SK-N-SH (cell line): Measurements from ENCODE around the gene LTC4S. TPM values are rescaled to one million over a fixed set of nuclear protein-coding genes. Genes with fewer than 3 reads are reported as not detected.

Experiments
- CTCF ChIA-PET: fragments of 300-600, 350-600 bp; formaldehyde crosslinking; extraction: SDS; loops from one replicate; lab custom pipeline; 2021; lab: Yijun Ruan, JAX
- POLR2A ChIA-PET: fragments of 350-600 bp; sonication (Branson Sonifier 250); formaldehyde crosslinking; extraction: SDS; loops from one replicate; lab custom pipeline; 2020; ENCODE audit warnings: antibody characterized with exemption, inconsistent platforms; lab: Yijun Ruan, JAX
- DNase-seq: peaks from one replicate; pipeline ENCODE4 v3.0.0; 2012
- H2AFZ ChIP-seq: fragments of 200-600 bp; sonication (generic); 2 replicates; pipeline ENCODE4 v1.8.1; 2016; ENCODE audit warnings: antibody characterized with exemption, mild to moderate bottlenecking, low read depth
- H3F3A ChIP-seq: fragments of 200-600 bp; sonication (generic); replicated peaks from 2 replicates; pipeline ENCODE3; 2016; ENCODE audit warnings: antibody characterized with exemption, mild to moderate bottlenecking; ENCODE audit not compliant: insufficient read depth
- H3K27ac ChIP-seq, 2 experiments: fragments of 200-500 bp in 1 of 2; fragments of 200-600 bp in 1 of 2; sonication (Bioruptor generic) in 1 of 2; sonication (generic), shearing (Covaris generic) in 1 of 2; 2 replicates each; pipeline versions ENCODE4 v1.5.1 to v1.6.1; 2014 to 2016; ENCODE audit warnings: low read depth in 2 of 2, inconsistent platforms in 1 of 2, low read length in 1 of 2, mild to moderate bottlenecking in 1 of 2, mixed read lengths in 1 of 2
- H3K27me3 ChIP-seq: fragments of 200-600 bp; sonication (generic), shearing (Covaris generic); 2 replicates; pipeline ENCODE4 v1.6.1; 2016; ENCODE audit warnings: mixed run types; ENCODE audit not compliant: insufficient read depth
- H3K36me3 ChIP-seq, 2 experiments: fragments of 200-500 bp in 1 of 2; fragments of 200-600 bp in 1 of 2; sonication (Bioruptor generic) in 1 of 2; sonication (generic) in 1 of 2; replicated peaks in 1 of 2; 2 replicates each; pipeline versions ENCODE3 to v1.5.1; 2014 to 2016; ENCODE audit warnings: low read length in 1 of 2, mild to moderate bottlenecking in 1 of 2; ENCODE audit not compliant: insufficient read depth in 2 of 2, control insufficient read depth in 1 of 2
- H3K4me1 ChIP-seq, 2 experiments: fragments of 200-500 bp in 1 of 2; fragments of 200-600 bp in 1 of 2; sonication (Bioruptor generic) in 1 of 2; sonication (generic), shearing (Covaris generic) in 1 of 2; 2 replicates each; pipeline versions ENCODE4 v1.5.1 to v1.6.1; 2014 to 2016; ENCODE audit warnings: low read depth in 1 of 2, low read length in 1 of 2, mixed run types in 1 of 2; ENCODE audit not compliant: insufficient read depth in 2 of 2, control insufficient read depth in 1 of 2
- H3K4me2 ChIP-seq: fragments of 200-600 bp; sonication (generic), shearing (Covaris generic); 2 replicates; pipeline ENCODE4 v1.6.1; 2017; ENCODE audit warnings: mixed run types
- H3K4me3 ChIP-seq, 2 experiments: fragments of 200-500 bp in 1 of 2; fragments of 200-600 bp in 1 of 2; sonication (Bioruptor generic) in 1 of 2; sonication (generic), shearing (Covaris generic) in 1 of 2; 2 replicates each; pipeline versions ENCODE4 v1.5.1 to v1.8.1; 2014 to 2016; ENCODE audit warnings: low read depth in 2 of 2, inconsistent platforms in 1 of 2, low read length in 1 of 2, mild to moderate bottlenecking in 1 of 2, mixed read lengths in 1 of 2, moderate library complexity in 1 of 2
- H3K79me2 ChIP-seq: fragments of 200-600 bp; sonication (generic); 2 replicates; pipeline ENCODE4 v1.8.1; 2017; ENCODE audit warnings: mild to moderate bottlenecking; ENCODE audit not compliant: insufficient read depth
- H3K9ac ChIP-seq: fragments of 200-600 bp; sonication (generic); 2 replicates; pipeline ENCODE4 v1.6.1; 2017; ENCODE audit warnings: mixed run types
- H3K9me2 ChIP-seq: fragments of 200-600 bp; sonication (generic); 2 replicates; pipeline ENCODE4 v1.6.1; 2017; ENCODE audit warnings: mixed run types
- H3K9me3 ChIP-seq: fragments of 200-600 bp; sonication (generic); 2 replicates; pipeline ENCODE4 v1.6.1; 2017; ENCODE audit warnings: mixed run types, mild to moderate bottlenecking, moderate library complexity
- H4K20me1 ChIP-seq: fragments of 200-600 bp; sonication (generic); 2 replicates; pipeline ENCODE4 v1.6.1; 2017; ENCODE audit warnings: mild to moderate bottlenecking, mixed run types; ENCODE audit not compliant: insufficient read depth
- CHD2 ChIP-seq: fragments of 150-350 bp; IDR thresholded peaks from 2 replicates; pipeline ENCODE4 v1.6.1; 2018; ENCODE audit warnings: low read length; ENCODE audit not compliant: partially characterized antibody
- ELF1 ChIP-seq: IDR thresholded peaks from 2 replicates; pipeline ENCODE4 v1.4.0; 2012
- FOSL2 ChIP-seq: IDR thresholded peaks from 2 replicates; pipeline ENCODE4 v1.4.0; 2012; ENCODE audit warnings: low read depth, mild to moderate bottlenecking, moderate library complexity, borderline replicate concordance
- FOXM1 ChIP-seq: IDR thresholded peaks from 2 replicates; pipeline ENCODE4 v1.4.0; 2012; ENCODE audit warnings: low read depth, mild to moderate bottlenecking
- GABPA ChIP-seq: IDR thresholded peaks from 2 replicates; pipeline ENCODE4 v1.4.0; 2012; ENCODE audit warnings: low read depth, mild to moderate bottlenecking
- NFIC ChIP-seq: IDR thresholded peaks from 2 replicates; pipeline ENCODE4 v1.4.0; 2012; ENCODE audit warnings: borderline replicate concordance
- NRF1 ChIP-seq: IDR thresholded peaks from 2 replicates; pipeline ENCODE4 v1.6.1; 2012; ENCODE audit warnings: low read depth, mild to moderate bottlenecking, low read length
- POLR2AphosphoS5 ChIP-seq: IDR thresholded peaks from 2 replicates; pipeline ENCODE4 v1.6.1; 2012; ENCODE audit warnings: low read depth, low read length
- RAD21 ChIP-seq: IDR thresholded peaks from 2 replicates; pipeline ENCODE4 v1.6.1; 2012; ENCODE audit warnings: mild to moderate bottlenecking, low read length
- SIN3A ChIP-seq: IDR thresholded peaks from 2 replicates; pipeline ENCODE4 v1.6.1; 2012; ENCODE audit warnings: low read depth, mild to moderate bottlenecking, low read length, moderate library complexity, borderline replicate concordance
- TCF12 ChIP-seq: IDR thresholded peaks from 2 replicates; pipeline ENCODE4 v1.4.0; 2012
- TEAD4 ChIP-seq: IDR thresholded peaks from 2 replicates; pipeline ENCODE4 v1.4.0; 2012; ENCODE audit warnings: mild to moderate bottlenecking, borderline replicate concordance; ENCODE audit not compliant: insufficient read depth
- WGBS: methylation state at CpG from one replicate; pipeline ENCODE4 v1.1.6; 2017; ENCODE audit warnings: low lambda C conversion rate; 5-methylcytosine and 5-hydroxymethylcytosine counted together
- polyA plus RNA-seq, 3 experiments: library from polyadenylated mRNA; depleted of rRNA; stranded (reverse); fragments of >200 nt; gene quantifications; 2 replicates each; pipeline ENCODE4 v1.2.3, GENCODE V29; 2012
- TF ChIP-seq, protein P1 (sequence below): IDR thresholded peaks from 2 replicates; pipeline ENCODE4 v1.6.1; 2012; ENCODE audit warnings: mild to moderate bottlenecking, low read depth, low read length, moderate library complexity
- TF ChIP-seq, protein P2 (sequence below): fragments of 150-350 bp; IDR thresholded peaks from 2 replicates; pipeline ENCODE4 v1.6.1; 2016; ENCODE audit warnings: mild to moderate bottlenecking, low read depth, low read length
- TF ChIP-seq, protein P3 (sequence below): IDR thresholded peaks from 2 replicates; pipeline ENCODE4 v1.4.0; 2012; ENCODE audit warnings: low read depth, borderline replicate concordance
- TF ChIP-seq, protein P4 (sequence below): fragments of 200-600 bp; sonication (generic); IDR thresholded peaks from 2 replicates; pipeline ENCODE4 v1.6.1; 2017; ENCODE audit warnings: antibody characterized with exemption, mild to moderate bottlenecking, moderate library complexity

Gene LTC4S
- polyA plus RNA-seq, 1 of the 3 experiments (the other 2 are of a cell fraction), result 0.43 TPM

DNA sequence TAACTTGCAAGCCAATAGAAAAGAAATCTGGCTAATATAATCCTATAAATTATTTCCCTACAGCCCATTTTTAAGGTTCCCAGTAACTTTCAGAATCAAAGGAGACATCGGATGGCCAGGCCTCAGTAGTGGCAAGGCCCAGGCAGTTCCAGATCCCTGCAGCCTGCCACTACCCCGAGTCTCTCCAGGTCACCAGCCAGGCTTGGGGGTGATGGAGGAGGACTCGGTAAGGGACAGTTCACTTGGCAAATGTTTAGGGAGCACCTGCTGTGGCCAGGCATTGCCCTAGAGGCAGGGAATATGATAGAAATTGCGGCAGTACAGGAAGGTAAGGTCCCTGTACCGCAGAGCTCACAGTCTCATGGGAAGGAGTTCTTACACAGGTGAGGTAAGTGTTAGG is 15.2 kb upstream of the LTC4S start (continued):
- TF ChIP-seq, protein P1, sequence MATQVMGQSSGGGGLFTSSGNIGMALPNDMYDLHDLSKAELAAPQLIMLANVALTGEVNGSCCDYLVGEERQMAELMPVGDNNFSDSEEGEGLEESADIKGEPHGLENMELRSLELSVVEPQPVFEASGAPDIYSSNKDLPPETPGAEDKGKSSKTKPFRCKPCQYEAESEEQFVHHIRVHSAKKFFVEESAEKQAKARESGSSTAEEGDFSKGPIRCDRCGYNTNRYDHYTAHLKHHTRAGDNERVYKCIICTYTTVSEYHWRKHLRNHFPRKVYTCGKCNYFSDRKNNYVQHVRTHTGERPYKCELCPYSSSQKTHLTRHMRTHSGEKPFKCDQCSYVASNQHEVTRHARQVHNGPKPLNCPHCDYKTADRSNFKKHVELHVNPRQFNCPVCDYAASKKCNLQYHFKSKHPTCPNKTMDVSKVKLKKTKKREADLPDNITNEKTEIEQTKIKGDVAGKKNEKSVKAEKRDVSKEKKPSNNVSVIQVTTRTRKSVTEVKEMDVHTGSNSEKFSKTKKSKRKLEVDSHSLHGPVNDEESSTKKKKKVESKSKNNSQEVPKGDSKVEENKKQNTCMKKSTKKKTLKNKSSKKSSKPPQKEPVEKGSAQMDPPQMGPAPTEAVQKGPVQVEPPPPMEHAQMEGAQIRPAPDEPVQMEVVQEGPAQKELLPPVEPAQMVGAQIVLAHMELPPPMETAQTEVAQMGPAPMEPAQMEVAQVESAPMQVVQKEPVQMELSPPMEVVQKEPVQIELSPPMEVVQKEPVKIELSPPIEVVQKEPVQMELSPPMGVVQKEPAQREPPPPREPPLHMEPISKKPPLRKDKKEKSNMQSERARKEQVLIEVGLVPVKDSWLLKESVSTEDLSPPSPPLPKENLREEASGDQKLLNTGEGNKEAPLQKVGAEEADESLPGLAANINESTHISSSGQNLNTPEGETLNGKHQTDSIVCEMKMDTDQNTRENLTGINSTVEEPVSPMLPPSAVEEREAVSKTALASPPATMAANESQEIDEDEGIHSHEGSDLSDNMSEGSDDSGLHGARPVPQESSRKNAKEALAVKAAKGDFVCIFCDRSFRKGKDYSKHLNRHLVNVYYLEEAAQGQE, result no peak
- TF ChIP-seq FOSL2 (no peak), GABPA (no peak), NRF1 (no peak), TEAD4 (no peak)
- TF ChIP-seq, protein P2, sequence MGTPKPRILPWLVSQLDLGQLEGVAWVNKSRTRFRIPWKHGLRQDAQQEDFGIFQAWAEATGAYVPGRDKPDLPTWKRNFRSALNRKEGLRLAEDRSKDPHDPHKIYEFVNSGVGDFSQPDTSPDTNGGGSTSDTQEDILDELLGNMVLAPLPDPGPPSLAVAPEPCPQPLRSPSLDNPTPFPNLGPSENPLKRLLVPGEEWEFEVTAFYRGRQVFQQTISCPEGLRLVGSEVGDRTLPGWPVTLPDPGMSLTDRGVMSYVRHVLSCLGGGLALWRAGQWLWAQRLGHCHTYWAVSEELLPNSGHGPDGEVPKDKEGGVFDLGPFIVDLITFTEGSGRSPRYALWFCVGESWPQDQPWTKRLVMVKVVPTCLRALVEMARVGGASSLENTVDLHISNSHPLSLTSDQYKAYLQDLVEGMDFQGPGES, result no peak
- TF ChIP-seq, all 33 proteins: peak for 0

DNA sequence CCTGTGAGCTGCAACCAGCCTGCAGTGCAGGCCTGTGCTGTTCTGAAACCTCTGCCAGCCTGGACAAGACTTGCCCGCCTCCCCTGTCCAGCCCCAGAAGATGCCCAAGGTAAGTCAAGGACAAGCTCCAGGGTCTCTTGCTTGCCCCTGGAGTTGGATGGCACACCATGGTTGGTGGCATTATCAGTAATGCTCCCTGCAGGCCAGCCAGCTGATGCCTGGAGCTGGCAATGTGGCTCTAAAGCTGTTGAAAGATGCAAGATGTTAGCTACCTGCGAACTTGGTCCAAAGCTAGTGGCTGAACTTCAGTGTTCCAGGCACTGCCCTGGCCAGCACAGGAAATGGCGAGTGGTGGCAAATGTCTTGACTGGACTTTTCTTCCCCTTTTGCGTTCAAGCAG is 14.0 kb upstream of the LTC4S start:
- no peaks in the 10 kb centered on the region for H3K27me3 ChIP-seq
- ChIA-PET POLR2A (interaction anchor here (1.0 kb wide), 1 partner anchor 14 kb away, joined by 4 read pairs; no protein-coding TSS in a partner anchor), CTCF (interaction anchor here (0.7 to 5.4 kb wide), 5 partner anchors 10 to 22 kb away, joined by 3 to 35 read pairs (median 3); no protein-coding TSS in a partner anchor)
- no peak overlapping the region for H3K4me3 ChIP-seq
- no peaks in the 10 kb centered on the region for H3K9me3 ChIP-seq
- TF ChIP-seq GABPA, result no peak
- no peaks in the 10 kb centered on the region for H3K9me2 ChIP-seq
- no peaks in the 10 kb centered on the region; the same call in 1 of the 2 replicates for H3K79me2 ChIP-seq
- H3K4me1 ChIP-seq, result no peaks in the 10 kb centered on the region
- no peak for DNase-seq
- no peak overlapping the region for H2AFZ ChIP-seq
- 92% methylated on average over 3 of the region's 4 CpGs for WGBS
- H3K27ac ChIP-seq, result no peak overlapping the region
- H3K36me3 ChIP-seq, result peaks cover 11 to 49% of the 10 kb centered on the region in 2 experiments
- no peaks in the 10 kb centered on the region for H3F3A ChIP-seq
- H4K20me1 ChIP-seq, result no peaks in the 10 kb centered on the region
- H3K9ac ChIP-seq, result no peak overlapping the region
- no peak overlapping the region for H3K4me2 ChIP-seq

DNA sequence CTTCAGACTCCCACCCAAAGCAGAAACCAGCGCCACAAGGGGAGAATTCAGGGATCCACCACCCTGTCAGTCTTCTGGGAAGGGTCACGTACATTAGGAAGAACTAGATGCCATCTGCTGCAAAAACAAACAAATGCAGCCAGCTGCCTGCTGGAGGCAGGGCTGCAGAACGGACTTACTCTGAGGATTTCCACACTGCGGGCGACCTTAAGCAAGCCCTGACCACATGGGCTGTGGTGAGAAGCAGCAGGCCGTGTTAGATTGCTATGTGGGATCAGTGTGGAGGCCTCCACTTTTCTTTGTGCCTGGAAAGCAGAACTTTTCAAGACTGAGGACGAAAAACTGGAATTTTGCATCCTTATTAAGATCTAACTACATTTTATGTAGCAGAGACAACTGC is 13.4 kb upstream of the LTC4S start:
- Histone ChIP-seq H3K27me3 (no peaks in the 10 kb centered on the region), H3K9me2 (no peaks in the 10 kb centered on the region), H3K4me2 (no peak overlapping the region), H3K9ac (no peak overlapping the region), H3K36me3 (peaks cover 10 to 44% of the 10 kb centered on the region in 2 experiments), H3K79me2 (no peaks in the 10 kb centered on the region), H4K20me1 (no peaks in the 10 kb centered on the region), H3K27ac (no peak overlapping the region), H3K9me3 (no peaks in the 10 kb centered on the region), H3K4me3 (no peak overlapping the region), H3K4me1 (no peaks in the 10 kb centered on the region), H2AFZ (no peak overlapping the region), H3F3A (no peaks in the 10 kb centered on the region)
- WGBS, result 94% methylated on average over 7 of the region's 7 CpGs
- no peak for DNase-seq
- ChIA-PET CTCF (interaction anchor here (1.2 to 5.4 kb wide), 4 partner anchors 12 to 21 kb away, joined by 3 to 35 read pairs (median 6); no protein-coding TSS in a partner anchor), POLR2A (interaction anchor here (1.0 kb wide), 1 partner anchor 14 kb away, joined by 4 read pairs; no protein-coding TSS in a partner anchor)
- no peak for TF ChIP-seq POLR2AphosphoS5
- no peak for TF ChIP-seq CHD2
- TF ChIP-seq RAD21, result no peak
- TF ChIP-seq, protein P3, sequence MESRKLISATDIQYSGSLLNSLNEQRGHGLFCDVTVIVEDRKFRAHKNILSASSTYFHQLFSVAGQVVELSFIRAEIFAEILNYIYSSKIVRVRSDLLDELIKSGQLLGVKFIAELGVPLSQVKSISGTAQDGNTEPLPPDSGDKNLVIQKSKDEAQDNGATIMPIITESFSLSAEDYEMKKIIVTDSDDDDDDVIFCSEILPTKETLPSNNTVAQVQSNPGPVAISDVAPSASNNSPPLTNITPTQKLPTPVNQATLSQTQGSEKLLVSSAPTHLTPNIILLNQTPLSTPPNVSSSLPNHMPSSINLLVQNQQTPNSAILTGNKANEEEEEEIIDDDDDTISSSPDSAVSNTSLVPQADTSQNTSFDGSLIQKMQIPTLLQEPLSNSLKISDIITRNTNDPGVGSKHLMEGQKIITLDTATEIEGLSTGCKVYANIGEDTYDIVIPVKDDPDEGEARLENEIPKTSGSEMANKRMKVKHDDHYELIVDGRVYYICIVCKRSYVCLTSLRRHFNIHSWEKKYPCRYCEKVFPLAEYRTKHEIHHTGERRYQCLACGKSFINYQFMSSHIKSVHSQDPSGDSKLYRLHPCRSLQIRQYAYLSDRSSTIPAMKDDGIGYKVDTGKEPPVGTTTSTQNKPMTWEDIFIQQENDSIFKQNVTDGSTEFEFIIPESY, result no peak
- no peak for TF ChIP-seq TCF12
- TF ChIP-seq NFIC, result no peak
- TF ChIP-seq, protein P4, sequence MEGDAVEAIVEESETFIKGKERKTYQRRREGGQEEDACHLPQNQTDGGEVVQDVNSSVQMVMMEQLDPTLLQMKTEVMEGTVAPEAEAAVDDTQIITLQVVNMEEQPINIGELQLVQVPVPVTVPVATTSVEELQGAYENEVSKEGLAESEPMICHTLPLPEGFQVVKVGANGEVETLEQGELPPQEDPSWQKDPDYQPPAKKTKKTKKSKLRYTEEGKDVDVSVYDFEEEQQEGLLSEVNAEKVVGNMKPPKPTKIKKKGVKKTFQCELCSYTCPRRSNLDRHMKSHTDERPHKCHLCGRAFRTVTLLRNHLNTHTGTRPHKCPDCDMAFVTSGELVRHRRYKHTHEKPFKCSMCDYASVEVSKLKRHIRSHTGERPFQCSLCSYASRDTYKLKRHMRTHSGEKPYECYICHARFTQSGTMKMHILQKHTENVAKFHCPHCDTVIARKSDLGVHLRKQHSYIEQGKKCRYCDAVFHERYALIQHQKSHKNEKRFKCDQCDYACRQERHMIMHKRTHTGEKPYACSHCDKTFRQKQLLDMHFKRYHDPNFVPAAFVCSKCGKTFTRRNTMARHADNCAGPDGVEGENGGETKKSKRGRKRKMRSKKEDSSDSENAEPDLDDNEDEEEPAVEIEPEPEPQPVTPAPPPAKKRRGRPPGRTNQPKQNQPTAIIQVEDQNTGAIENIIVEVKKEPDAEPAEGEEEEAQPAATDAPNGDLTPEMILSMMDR, result no peak
- TF ChIP-seq FOSL2, result no peak
- no peak for TF ChIP-seq GABPA
- no peak for TF ChIP-seq NRF1
- TF ChIP-seq ELF1, result no peak
- no peak for TF ChIP-seq TEAD4
- TF ChIP-seq SIN3A, result no peak
- no peak for TF ChIP-seq FOXM1
